Astrocyte (in vitro differentiated cells and primary cell): ENCODE results near the gene PSMD5. TPM values are rescaled to one million over a fixed set of nuclear protein-coding genes. Genes with fewer than 3 reads are reported as not detected.

Experiments
- DNase-seq: peaks from one replicate; pipeline ENCODE4 v3.0.0-alpha.2; 2010; ENCODE audit warnings: low read depth
- FAIRE-seq: peaks from 2 replicates; lab custom pipeline; 2011; peaks lifted over from hg19 to GRCh38; lab: Jason Lieb, UNC
- H2AFZ ChIP-seq: 2 replicates; pipeline ENCODE4 v1.6.0; 2012; ENCODE audit warnings: low read depth, low read length, inconsistent platforms
- H3K27ac ChIP-seq: 2 replicates; pipeline ENCODE4 v1.5.1; 2011; ENCODE audit warnings: low read depth, low read length, inconsistent platforms
- H3K27me3 ChIP-seq: 2 replicates; pipeline ENCODE4 v1.6.0; 2011; ENCODE audit warnings: low read length, inconsistent platforms; ENCODE audit not compliant: insufficient read depth
- H3K36me3 ChIP-seq: 2 replicates; pipeline ENCODE4 v1.5.1; 2011; ENCODE audit warnings: low read length, inconsistent platforms; ENCODE audit not compliant: insufficient read depth
- H3K4me1 ChIP-seq: 2 replicates; pipeline ENCODE4 v1.5.1; 2011; ENCODE audit warnings: low read length, inconsistent platforms; ENCODE audit not compliant: insufficient read depth
- H3K4me2 ChIP-seq: 2 replicates; pipeline ENCODE4 v1.6.0; 2012; ENCODE audit warnings: low read length, inconsistent platforms
- H3K4me3 ChIP-seq: 2 replicates; pipeline ENCODE4 v1.5.1; 2011; ENCODE audit warnings: low read depth, mild to moderate bottlenecking, low read length, inconsistent platforms; ENCODE audit not compliant: insufficient read depth
- H3K79me2 ChIP-seq: 2 replicates; pipeline ENCODE4 v1.6.0; 2012; ENCODE audit warnings: mild to moderate bottlenecking, low read length, inconsistent platforms; ENCODE audit not compliant: insufficient read depth
- H3K9ac ChIP-seq: 2 replicates; pipeline ENCODE4 v1.6.0; 2012; ENCODE audit warnings: mild to moderate bottlenecking, low read length, inconsistent platforms
- H3K9me3 ChIP-seq: 2 replicates; pipeline ENCODE4 v1.5.1; 2012; ENCODE audit warnings: low read depth, mild to moderate bottlenecking, low read length, inconsistent platforms; ENCODE audit not compliant: insufficient read depth
- H4K20me1 ChIP-seq: 2 replicates; pipeline ENCODE4 v1.6.0; 2012; ENCODE audit warnings: low read length, inconsistent platforms; ENCODE audit not compliant: insufficient read depth
- H3K27ac Mint-ChIP-seq: one replicate; pipeline ENCODE4 v1.8.0; 2021; ENCODE audit warnings: mild to moderate bottlenecking, mixed read lengths; ENCODE audit not compliant: unreplicated experiment
- H3K27me3 Mint-ChIP-seq: one replicate; pipeline ENCODE4 v1.8.0; 2021; ENCODE audit warnings: low read depth, mixed read lengths; ENCODE audit not compliant: unreplicated experiment
- H3K36me3 Mint-ChIP-seq: one replicate; pipeline ENCODE4 v1.8.0; 2021; ENCODE audit warnings: low read depth, mixed read lengths; ENCODE audit not compliant: unreplicated experiment
- H3K4me1 Mint-ChIP-seq: one replicate; pipeline ENCODE4 v1.8.0; 2021; ENCODE audit warnings: low read depth, mixed read lengths; ENCODE audit not compliant: unreplicated experiment
- H3K4me3 Mint-ChIP-seq: one replicate; pipeline ENCODE4 v1.8.0; 2021; ENCODE audit warnings: mild to moderate bottlenecking, moderate library complexity, mixed read lengths; ENCODE audit not compliant: unreplicated experiment
- H3K9me3 Mint-ChIP-seq: one replicate; pipeline ENCODE4 v1.8.0; 2021; ENCODE audit warnings: mild to moderate bottlenecking, mixed read lengths; ENCODE audit not compliant: unreplicated experiment
- CTCF ChIP-seq: IDR thresholded peaks from 2 replicates; pipeline ENCODE4 v1.5.1; 2011; ENCODE audit warnings: low read depth, mild to moderate bottlenecking, inconsistent platforms, low read length, moderate library complexity; ENCODE audit not compliant: insufficient read depth
- EZH2 ChIP-seq: IDR thresholded peaks from 2 replicates; pipeline ENCODE4 v1.6.1; 2012; ENCODE audit warnings: mild to moderate bottlenecking, low read length, inconsistent platforms; ENCODE audit not compliant: insufficient read depth
- total RNA-seq: library from RNA; stranded (reverse); gene quantifications from 2 replicates; pipeline ENCODE4 v1.2.1, GENCODE V29; 2021

PSMD5 gene
- total RNA-seq, 1 donor from 2014 or later: 66.2 TPM

DNA sequence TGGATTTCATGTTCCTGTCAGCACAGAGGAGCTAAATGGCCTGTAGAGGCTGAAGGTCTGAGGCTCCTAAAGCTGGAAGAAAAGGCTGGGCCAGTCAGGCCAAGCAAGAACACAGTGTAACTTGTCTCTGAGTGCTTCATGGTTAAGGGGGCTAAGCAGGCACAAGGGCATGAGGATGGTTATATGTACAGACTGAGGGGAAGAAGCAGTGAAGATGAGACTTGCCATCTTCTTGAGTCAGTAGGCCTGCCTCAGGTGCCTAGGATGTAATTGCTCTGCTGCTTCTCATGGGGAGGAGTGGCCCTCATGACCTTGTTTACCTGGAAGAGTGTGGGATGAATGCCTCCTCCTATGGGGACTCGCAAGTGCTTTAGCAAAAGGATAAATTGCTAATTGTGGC lies 8.7 kb upstream of the PSMD5 start:
- peaks cover 7% of the 10 kb centered on the region for H3K36me3 Mint-ChIP-seq
- no peak overlapping the region for H3K27ac Mint-ChIP-seq
- H4K20me1 ChIP-seq: no peaks in the 10 kb centered on the region
- H3K36me3 ChIP-seq: peaks cover 2% of the 10 kb centered on the region
- FAIRE-seq (no peak), DNase-seq (no peak)
- peaks cover 18% of the 10 kb centered on the region for H3K4me1 Mint-ChIP-seq
- no peaks in the 10 kb centered on the region for H3K9me3 ChIP-seq
- H3K27me3 Mint-ChIP-seq: no peaks in the 10 kb centered on the region
- no peaks in the 10 kb centered on the region for H3K79me2 ChIP-seq
- no peaks in the 10 kb centered on the region for H3K27me3 ChIP-seq
- H3K4me2 ChIP-seq: no peak overlapping the region
- H3K4me1 ChIP-seq: peaks cover 11% of the 10 kb centered on the region
- TF ChIP-seq EZH2 (no peak), CTCF (no peak)
- H2AFZ ChIP-seq: no peak overlapping the region
- H3K4me3 Mint-ChIP-seq: no peak overlapping the region
- H3K27ac ChIP-seq: no peak overlapping the region
- no peak overlapping the region for H3K9ac ChIP-seq
- no peak overlapping the region for H3K4me3 ChIP-seq
- H3K9me3 Mint-ChIP-seq: no peaks in the 10 kb centered on the region

GRCh38 chr9:120850315-120850714 lies 7.6 kb upstream of the PSMD5 start:
- H3K9me3 Mint-ChIP-seq: peaks cover 2% of the 10 kb centered on the region
- H3K27ac Mint-ChIP-seq: no peak overlapping the region
- Histone ChIP-seq H3K79me2 (no peaks in the 10 kb centered on the region), H3K4me1 (peaks cover 11% of the 10 kb centered on the region), H3K27ac (no peak overlapping the region), H4K20me1 (no peaks in the 10 kb centered on the region), H3K9ac (no peak overlapping the region), H3K4me3 (no peak overlapping the region), H2AFZ (no peak overlapping the region), H3K36me3 (no peaks in the 10 kb centered on the region), H3K4me2 (no peak overlapping the region), H3K9me3 (no peaks in the 10 kb centered on the region), H3K27me3 (no peaks in the 10 kb centered on the region)
- peaks cover 16% of the 10 kb centered on the region for H3K4me1 Mint-ChIP-seq
- TF ChIP-seq CTCF (no peak), EZH2 (no peak)
- DNase-seq (no peak), FAIRE-seq (no peak)
- H3K36me3 Mint-ChIP-seq: peaks cover 7% of the 10 kb centered on the region
- H3K4me3 Mint-ChIP-seq: peak overlapping the region; percentile 31
- H3K27me3 Mint-ChIP-seq: no peaks in the 10 kb centered on the region

DNA sequence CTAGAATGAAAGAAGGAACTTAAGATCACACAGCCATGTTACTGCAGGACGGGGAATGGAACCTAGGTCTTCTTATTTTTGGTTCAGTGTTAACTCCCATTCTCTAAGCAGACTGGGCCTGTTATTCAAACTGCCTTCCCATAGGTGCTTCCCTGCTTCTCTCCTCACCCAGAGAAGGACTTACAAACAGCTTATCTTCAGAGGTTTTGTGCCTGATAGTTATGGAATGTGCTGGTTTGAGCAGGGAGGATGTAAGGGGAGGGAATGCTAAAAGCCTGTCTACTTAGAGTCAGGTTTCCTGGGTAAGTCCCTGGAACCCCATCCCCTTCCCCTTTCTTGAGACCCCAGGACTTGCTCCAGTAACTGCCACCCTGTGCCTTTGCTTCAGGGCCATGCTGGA lies 4.2 kb upstream of the PSMD5 start:
- peaks cover 2% of the 10 kb centered on the region for H3K9me3 Mint-ChIP-seq
- H3K27me3 Mint-ChIP-seq: no peaks in the 10 kb centered on the region
- Histone ChIP-seq H3K4me1 (peaks cover 5% of the 10 kb centered on the region), H3K9me3 (no peaks in the 10 kb centered on the region), H3K27ac (no peak overlapping the region), H4K20me1 (no peaks in the 10 kb centered on the region), H3K9ac (no peak overlapping the region), H3K79me2 (peaks cover 23% of the 10 kb centered on the region), H2AFZ (no peak overlapping the region), H3K4me3 (no peak overlapping the region), H3K27me3 (no peaks in the 10 kb centered on the region), H3K36me3 (no peaks in the 10 kb centered on the region), H3K4me2 (no peak overlapping the region)
- peaks cover 11% of the 10 kb centered on the region for H3K4me1 Mint-ChIP-seq
- H3K27ac Mint-ChIP-seq: no peak overlapping the region
- TF ChIP-seq CTCF: no peak
- TF ChIP-seq EZH2: no peak
- DNase-seq (peak; percentile 49), FAIRE-seq (no peak)
- H3K4me3 Mint-ChIP-seq: no peak overlapping the region
- H3K36me3 Mint-ChIP-seq: peaks cover 9% of the 10 kb centered on the region
